Subcutaneous adipose tissue (tissue), 4 donors: ENCODE data around the gene SNAPC5. TPM values are rescaled to one million over a fixed set of nuclear protein-coding genes. Genes with fewer than 3 reads are reported as not detected.

Source experiments
- CTCF ChIP-seq: fragments of 450-650 bp; IDR thresholded peaks from one replicate; pipeline ENCODE4 v1.5.1; 2016; ENCODE audit warnings: low read depth, mild to moderate bottlenecking, control low read depth, antibody characterized with exemption, moderate library complexity
- total RNA-seq, 4 donors: library from RNA; depleted of rRNA; stranded (reverse); fragments of >200 nt; gene quantifications; one replicate each; pipeline ENCODE4 v1.1.0, GENCODE V29; 2016

The SNAPC5 gene
- total RNA-seq, 4 donors from 2014 or later: 19.8 to 29.7 (median 21.9) TPM

- no peak for TF ChIP-seq CTCF
Observed at GRCh38 chr15:66484539-66485112, 12.9 kb downstream of the SNAPC5 start.

- no peak for TF ChIP-seq CTCF
Observed at GRCh38 chr15:66483131-66483566, 14.4 kb downstream of the SNAPC5 start.

- no peak for TF ChIP-seq CTCF
Observed at GRCh38 chr15:66482539-66482938, 15.0 kb downstream of the SNAPC5 start.

- no peak for TF ChIP-seq CTCF
Observed at GRCh38 chr15:66481107-66481856, 16.3 kb downstream of the SNAPC5 start.

GRCh38 chr15:66480267-66480666 is 17.3 kb downstream of the SNAPC5 start:
- TF ChIP-seq CTCF: no peak

- TF ChIP-seq CTCF: no peak
Observed at GRCh38 chr15:66477011-66477410, 20.6 kb downstream of the SNAPC5 start.

- TF ChIP-seq CTCF: no peak
Observed at GRCh38 chr15:66476535-66476934, 21.0 kb downstream of the SNAPC5 start.
